OCI-LY3 (cell line): ENCODE results near the gene WDR46.

Experiments
- H2AFZ ChIP-seq: fragments of 200-600, 300-600 bp; shearing (Covaris generic); 2 replicates; pipeline ENCODE4 v1.6.0; 2014; ENCODE audit warnings: antibody characterized with exemption, low read depth, low read length
- H3K27ac ChIP-seq: fragments of 200-600, 300-600 bp; sonication (generic); 2 replicates; pipeline ENCODE4 v1.5.1; 2014; ENCODE audit warnings: mild to moderate bottlenecking, low read length, moderate library complexity, mixed read lengths
- H3K27me3 ChIP-seq: fragments of 200-600, 300-600 bp; sonication (generic); 2 replicates; pipeline ENCODE4 v1.6.1; 2014; ENCODE audit warnings: low read depth, low read length, mixed read lengths
- H3K36me3 ChIP-seq: fragments of 200-600, 300-600 bp; sonication (generic); replicated peaks from 2 replicates; pipeline ENCODE3; 2014; ENCODE audit warnings: low read depth, low read length, mixed read lengths
- H3K4me1 ChIP-seq: fragments of 300-600, 200-600 bp; sonication (generic); 2 replicates; pipeline ENCODE4 v1.6.1; 2014; ENCODE audit warnings: low read length, mixed read lengths
- H3K4me2 ChIP-seq: fragments of 200-600, 300-600 bp; sonication (generic); 2 replicates; pipeline ENCODE4 v1.6.1; 2014; ENCODE audit warnings: low read length, mixed read lengths
- H3K4me3 ChIP-seq: fragments of 300-600, 200-600 bp; sonication (generic); 2 replicates; pipeline ENCODE4 v1.5.1; 2014; ENCODE audit warnings: antibody characterized with exemption, mild to moderate bottlenecking, low read length, moderate library complexity
- H3K79me2 ChIP-seq: fragments of 300-600, 200-600 bp; shearing (Covaris generic); 2 replicates; pipeline ENCODE4 v1.6.1; 2014; ENCODE audit warnings: mild to moderate bottlenecking, low read length, mixed read lengths
- H3K9ac ChIP-seq: fragments of 300-600, 200-600 bp; shearing (Covaris generic); 2 replicates; pipeline ENCODE4 v1.6.0; 2014; ENCODE audit warnings: mild to moderate bottlenecking, low read length, moderate library complexity
- H3K9me3 ChIP-seq: fragments of 200-600, 300-600 bp; shearing (Covaris generic); 2 replicates; pipeline ENCODE4 v1.6.1; 2014; ENCODE audit warnings: low read length, mixed read lengths; ENCODE audit not compliant: insufficient read depth
- H4K20me1 ChIP-seq: fragments of 200-600, 300-600 bp; sonication (generic); 2 replicates; pipeline ENCODE4 v1.6.1; 2016; ENCODE audit warnings: low read length, mixed read lengths; ENCODE audit not compliant: insufficient read depth
- EZH2phosphoT487 ChIP-seq: fragments of 200-600 bp; shearing (Covaris generic); IDR thresholded peaks from 2 replicates; pipeline ENCODE4 v1.6.1; 2018; ENCODE audit warnings: antibody characterized with exemption, mixed run types, low read depth
- TF ChIP-seq, protein P1 (sequence below): fragments of 200-600, 300-600 bp; sonication (generic); IDR thresholded peaks from 2 replicates; pipeline ENCODE4 v1.5.1; 2014; ENCODE audit warnings: antibody characterized with exemption, low read length, low read depth

WDR46 gene

DNA sequence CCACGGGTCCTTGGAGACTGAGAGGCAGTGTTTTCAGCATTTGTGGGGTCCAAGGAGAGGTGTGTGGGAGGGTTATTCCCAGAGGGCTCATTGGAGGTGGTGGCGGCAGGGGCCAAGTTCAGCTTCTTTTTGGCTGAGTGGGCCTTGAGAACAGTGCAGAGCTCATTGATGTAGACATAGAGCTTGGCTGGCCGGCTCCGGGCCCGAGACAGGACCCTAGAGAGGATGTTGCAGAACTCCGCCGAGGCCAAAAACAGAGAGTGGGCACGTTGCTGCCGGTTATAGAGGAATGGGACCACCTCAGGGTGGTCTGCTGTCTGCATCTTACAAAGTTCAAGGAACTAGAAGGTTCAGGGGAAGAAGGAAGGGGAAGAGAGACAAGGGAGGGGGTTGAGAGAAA, 32.2 kb upstream of the WDR46 start:
- peak overlapping the region; percentile 96 for H3K4me2 ChIP-seq
- H3K9me3 ChIP-seq = no peaks in the 10 kb centered on the region
- no peak overlapping the region for H2AFZ ChIP-seq
- no peak overlapping the region for H3K9ac ChIP-seq
- H3K4me3 ChIP-seq = peak overlapping the region; percentile 91; the same call in 1 of the 2 replicates
- peaks cover 24% of the 10 kb centered on the region for H3K4me1 ChIP-seq
- TF ChIP-seq, protein P1, sequence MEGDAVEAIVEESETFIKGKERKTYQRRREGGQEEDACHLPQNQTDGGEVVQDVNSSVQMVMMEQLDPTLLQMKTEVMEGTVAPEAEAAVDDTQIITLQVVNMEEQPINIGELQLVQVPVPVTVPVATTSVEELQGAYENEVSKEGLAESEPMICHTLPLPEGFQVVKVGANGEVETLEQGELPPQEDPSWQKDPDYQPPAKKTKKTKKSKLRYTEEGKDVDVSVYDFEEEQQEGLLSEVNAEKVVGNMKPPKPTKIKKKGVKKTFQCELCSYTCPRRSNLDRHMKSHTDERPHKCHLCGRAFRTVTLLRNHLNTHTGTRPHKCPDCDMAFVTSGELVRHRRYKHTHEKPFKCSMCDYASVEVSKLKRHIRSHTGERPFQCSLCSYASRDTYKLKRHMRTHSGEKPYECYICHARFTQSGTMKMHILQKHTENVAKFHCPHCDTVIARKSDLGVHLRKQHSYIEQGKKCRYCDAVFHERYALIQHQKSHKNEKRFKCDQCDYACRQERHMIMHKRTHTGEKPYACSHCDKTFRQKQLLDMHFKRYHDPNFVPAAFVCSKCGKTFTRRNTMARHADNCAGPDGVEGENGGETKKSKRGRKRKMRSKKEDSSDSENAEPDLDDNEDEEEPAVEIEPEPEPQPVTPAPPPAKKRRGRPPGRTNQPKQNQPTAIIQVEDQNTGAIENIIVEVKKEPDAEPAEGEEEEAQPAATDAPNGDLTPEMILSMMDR = no peak
- TF ChIP-seq EZH2phosphoT487 = no peak
- peaks cover 36% of the 10 kb centered on the region for H3K79me2 ChIP-seq
- H4K20me1 ChIP-seq = no peaks in the 10 kb centered on the region
- no peaks in the 10 kb centered on the region for H3K27me3 ChIP-seq
- H3K36me3 ChIP-seq = peaks cover 30% of the 10 kb centered on the region
- no peak overlapping the region for H3K27ac ChIP-seq

DNA sequence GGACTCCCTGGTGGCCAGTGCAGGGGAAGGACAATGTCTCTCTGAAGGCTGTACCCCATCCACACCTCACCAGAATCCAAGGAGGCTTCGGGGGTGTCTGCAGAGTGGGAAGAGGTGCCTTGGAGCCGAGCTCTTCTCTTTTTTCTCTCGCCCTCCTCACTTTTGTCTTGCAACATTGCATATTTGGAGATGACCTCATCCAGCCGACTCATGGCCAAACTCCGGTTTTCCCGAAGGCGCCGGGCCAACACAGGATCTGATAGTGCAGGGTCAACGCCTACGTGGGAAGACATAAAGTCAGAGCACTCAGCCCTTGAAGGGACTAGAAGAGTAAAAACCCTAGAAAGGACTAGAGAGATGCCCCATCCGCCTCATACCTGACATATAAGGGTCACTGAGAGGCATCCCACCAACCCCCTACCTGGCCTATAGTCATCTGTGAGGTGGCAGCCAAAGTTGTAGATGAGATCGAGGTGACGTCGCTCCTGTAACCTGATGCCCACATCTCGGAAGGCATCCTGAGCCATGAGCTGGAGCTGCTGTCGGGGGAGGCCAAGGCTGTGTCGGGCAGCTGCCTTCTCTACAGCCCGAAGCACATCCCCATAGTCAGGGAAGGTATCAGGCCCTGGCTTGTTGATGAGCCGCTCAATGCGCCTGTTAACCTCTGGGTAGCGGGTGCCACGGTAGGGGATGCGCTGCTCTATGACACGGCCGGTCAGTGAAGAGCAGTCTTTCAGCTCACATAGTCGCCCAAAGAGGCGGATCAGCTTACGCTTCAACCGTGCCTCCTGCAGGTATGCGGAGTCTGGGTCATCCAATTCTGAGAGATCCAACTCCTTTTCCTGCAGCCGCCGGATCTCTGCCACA, 31.5 kb upstream of the WDR46 start:
- Histone ChIP-seq H3K36me3 (peaks cover 30% of the 10 kb centered on the region), H3K27ac (no peak overlapping the region), H3K79me2 (peaks cover 36% of the 10 kb centered on the region), H3K9me3 (no peaks in the 10 kb centered on the region), H3K4me1 (peaks cover 27% of the 10 kb centered on the region), H2AFZ (no peak overlapping the region), H3K4me3 (no peak overlapping the region), H4K20me1 (no peaks in the 10 kb centered on the region), H3K4me2 (no peak overlapping the region), H3K27me3 (no peaks in the 10 kb centered on the region), H3K9ac (no peak overlapping the region)
- no peak for TF ChIP-seq EZH2phosphoT487
- TF ChIP-seq, protein P1 = no peak

DNA sequence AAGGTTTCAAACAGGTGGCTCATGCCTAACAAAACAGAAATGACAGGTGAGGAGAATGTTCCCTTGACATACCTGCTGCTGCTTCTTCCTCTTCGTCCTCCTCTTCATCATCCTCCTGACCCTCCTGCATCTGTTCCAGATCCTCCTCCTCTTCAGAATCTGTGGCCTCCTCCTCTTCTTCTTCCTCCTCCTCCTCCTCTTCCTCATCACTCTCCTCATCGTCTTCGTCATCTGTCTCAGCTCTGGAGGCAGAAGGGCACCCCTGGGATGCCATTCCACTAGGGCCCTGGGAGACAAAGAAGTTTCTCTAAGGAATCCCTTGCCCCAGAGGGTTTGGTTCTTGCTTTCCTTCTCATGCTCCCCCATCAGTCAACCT, 30.9 kb upstream of the WDR46 start:
- TF ChIP-seq, protein P1 = no peak
- TF ChIP-seq EZH2phosphoT487 = no peak

DNA sequence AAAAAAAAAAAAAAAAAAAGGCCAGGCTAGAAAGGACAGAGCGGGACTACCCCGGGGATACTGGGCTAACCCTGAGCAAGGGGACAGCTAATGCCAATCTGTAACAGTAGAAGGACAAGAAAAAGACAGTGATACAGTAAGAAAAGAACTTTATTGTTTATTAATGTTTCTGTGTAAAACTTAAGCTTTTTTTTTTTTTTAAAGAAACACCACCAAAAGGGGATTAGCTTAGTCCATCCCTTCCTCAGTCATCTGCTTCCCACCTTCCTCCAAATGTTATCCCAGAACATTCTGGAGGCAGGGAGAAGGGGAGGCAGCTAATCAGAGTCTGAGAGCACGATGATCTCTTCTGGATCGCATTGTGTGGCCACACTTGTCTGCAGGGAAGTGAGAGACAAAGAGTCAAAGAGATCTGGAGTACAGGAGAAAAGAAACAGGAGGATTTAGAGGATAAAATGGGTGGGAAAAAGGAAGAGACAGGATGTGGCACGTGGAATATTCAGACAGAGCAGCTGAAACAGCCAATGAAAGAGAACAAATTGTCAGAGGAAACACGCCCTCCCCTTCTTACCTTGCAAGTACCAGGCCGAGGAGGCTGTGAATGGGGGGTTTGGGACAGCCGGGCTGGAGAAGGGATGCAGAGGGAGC, 29.5 kb upstream of the WDR46 start:
- peak overlapping the region; percentile 76 for H3K4me2 ChIP-seq
- H3K9ac ChIP-seq = no peak overlapping the region
- H2AFZ ChIP-seq = no peak overlapping the region
- peak overlapping the region; percentile 91 for H3K4me3 ChIP-seq
- TF ChIP-seq, protein P1 = no peak
- TF ChIP-seq EZH2phosphoT487 = no peak
- H3K9me3 ChIP-seq = no peaks in the 10 kb centered on the region
- H3K36me3 ChIP-seq = peaks cover 30% of the 10 kb centered on the region
- peak overlapping the region; percentile 73 for H3K27ac ChIP-seq
- H3K79me2 ChIP-seq = peaks cover 46% of the 10 kb centered on the region
- no peaks in the 10 kb centered on the region for H4K20me1 ChIP-seq
- peaks cover 39% of the 10 kb centered on the region for H3K4me1 ChIP-seq
- H3K27me3 ChIP-seq = no peaks in the 10 kb centered on the region

More for the DNA sequence above, 30.9 kb upstream of the WDR46 start:
- Histone ChIP-seq H3K27ac (no peak overlapping the region), H3K79me2 (peaks cover 40% of the 10 kb centered on the region), H3K9ac (no peak overlapping the region), H3K4me1 (peaks cover 33% of the 10 kb centered on the region), H3K4me3 (no peak overlapping the region), H4K20me1 (no peaks in the 10 kb centered on the region), H3K9me3 (no peaks in the 10 kb centered on the region), H3K4me2 (no peak overlapping the region), H3K36me3 (peaks cover 30% of the 10 kb centered on the region), H2AFZ (no peak overlapping the region), H3K27me3 (no peaks in the 10 kb centered on the region)
